ENCODE results near the gene MT1F.
A peak's percentile ranks its signal among the peaks of the same experiment; 100 is the strongest.

Gene MT1F

GRCh38 chr16:56611281-56611833, 46.4 kb upstream of the MT1F start:
- no peak for TF ChIP-seq CTCF (IDR thresholded peaks at IDR 0.05; ENCODE audit: low read depth, low read length, missing control alignments)
- DNase-seq (ENCODE audit: low read depth): no peak
- no peak overlapping the region for H3K4me3 ChIP-seq (ENCODE audit: low read depth, low read length)

- no peak overlapping the region for H3K4me3 ChIP-seq (ENCODE audit: low read depth, low read length)
- DNase-seq (ENCODE audit: low read depth): no peak
- TF ChIP-seq CTCF (IDR thresholded peaks at IDR 0.05; ENCODE audit: low read depth, low read length, missing control alignments): no peak
Observed at GRCh38 chr16:56613706-56614105, 44.1 kb upstream of the MT1F start.

- no peak for DNase-seq (ENCODE audit: low read depth)
- H3K4me3 ChIP-seq (ENCODE audit: low read depth, low read length): no peak overlapping the region
- no peak for TF ChIP-seq CTCF (IDR thresholded peaks at IDR 0.05; ENCODE audit: low read depth, low read length, missing control alignments)
Observed at GRCh38 chr16:56614549-56614991, 43.2 kb upstream of the MT1F start.

- no peak for DNase-seq (ENCODE audit: low read depth)
- H3K4me3 ChIP-seq (ENCODE audit: low read depth, low read length): no peak overlapping the region
- TF ChIP-seq CTCF (IDR thresholded peaks at IDR 0.05; ENCODE audit: low read depth, low read length, missing control alignments): no peak
Observed at GRCh38 chr16:56615353-56615752, 42.4 kb upstream of the MT1F start.

GRCh38 chr16:56616608-56617211, 41.0 kb upstream of the MT1F start:
- peak overlapping the region; percentile 31 for H3K4me3 ChIP-seq (ENCODE audit: low read depth, low read length)
- no peak for TF ChIP-seq CTCF (IDR thresholded peaks at IDR 0.05; ENCODE audit: low read depth, low read length, missing control alignments)
- no peak for DNase-seq (ENCODE audit: low read depth)

- TF ChIP-seq CTCF (IDR thresholded peaks at IDR 0.05; ENCODE audit: low read depth, low read length, missing control alignments): no peak
- no peak for DNase-seq (ENCODE audit: low read depth)
- peak overlapping the region; percentile 31 for H3K4me3 ChIP-seq (ENCODE audit: low read depth, low read length)
Observed at GRCh38 chr16:56617212-56618085, 40.3 kb upstream of the MT1F start.
